HG02571 (cell line): ENCODE results near the gene OR2C1.

Source experiments
- ATAC-seq: cut with Tn5 transposase; IDR thresholded peaks from one replicate; pipeline ENCODE4 v1.9.1; 2021; ENCODE audit warnings: mild to moderate bottlenecking, moderate library complexity; ENCODE audit not compliant: unreplicated experiment

The OR2C1 gene

GRCh38 chr16:3389663-3390338 lies 34.1 kb downstream of the OR2C1 start:
- no peak for ATAC-seq

GRCh38 chr16:3400446-3400778 lies 44.7 kb downstream of the OR2C1 start:
- no peak for ATAC-seq

- ATAC-seq: peak; percentile 97
Observed at GRCh38 chr16:3400779-3401688, 45.3 kb downstream of the OR2C1 start, which contains the start of the genes ZNF174 and ZSCAN32. TSS of gene ZNF174 (plus strand) at chr16:3401215. CDS start at chr16:3402005, 790 bp downstream. TSS of gene ZSCAN32 (minus strand) at chr16:3401004. CDS start at chr16:3397557, 3,447 bp downstream.

- ATAC-seq: no peak
Observed at GRCh38 chr16:3401719-3402397, 46.2 kb downstream of the OR2C1 start.
